SK-N-SH (cell line): ENCODE data around the gene HTRA3. TPM values are rescaled to one million over a fixed set of nuclear protein-coding genes. Genes with fewer than 3 reads are reported as not detected.

Experiments
- CTCF ChIA-PET: fragments of 300-600, 350-600 bp; formaldehyde crosslinking; extraction: SDS; loops from one replicate; lab custom pipeline; 2021; lab: Yijun Ruan, JAX
- POLR2A ChIA-PET: fragments of 350-600 bp; sonication (Branson Sonifier 250); formaldehyde crosslinking; extraction: SDS; loops from one replicate; lab custom pipeline; 2020; ENCODE audit warnings: antibody characterized with exemption, inconsistent platforms; lab: Yijun Ruan, JAX
- DNase-seq: peaks from one replicate; pipeline ENCODE4 v3.0.0; 2012
- H2AFZ ChIP-seq: fragments of 200-600 bp; sonication (generic); 2 replicates; pipeline ENCODE4 v1.8.1; 2016; ENCODE audit warnings: antibody characterized with exemption, mild to moderate bottlenecking, low read depth
- H3F3A ChIP-seq: fragments of 200-600 bp; sonication (generic); replicated peaks from 2 replicates; pipeline ENCODE3; 2016; ENCODE audit warnings: antibody characterized with exemption, mild to moderate bottlenecking; ENCODE audit not compliant: insufficient read depth
- H3K27ac ChIP-seq, 2 experiments: fragments of 200-500 bp in 1 of 2; fragments of 200-600 bp in 1 of 2; sonication (Bioruptor generic) in 1 of 2; sonication (generic), shearing (Covaris generic) in 1 of 2; 2 replicates each; pipeline versions ENCODE4 v1.5.1 to v1.6.1; 2014 to 2016; ENCODE audit warnings: low read depth in 2 of 2, inconsistent platforms in 1 of 2, low read length in 1 of 2, mild to moderate bottlenecking in 1 of 2, mixed read lengths in 1 of 2
- H3K27me3 ChIP-seq: fragments of 200-600 bp; sonication (generic), shearing (Covaris generic); 2 replicates; pipeline ENCODE4 v1.6.1; 2016; ENCODE audit warnings: mixed run types; ENCODE audit not compliant: insufficient read depth
- H3K36me3 ChIP-seq, 2 experiments: fragments of 200-500 bp in 1 of 2; fragments of 200-600 bp in 1 of 2; sonication (Bioruptor generic) in 1 of 2; sonication (generic) in 1 of 2; replicated peaks in 1 of 2; 2 replicates each; pipeline versions ENCODE3 to v1.5.1; 2014 to 2016; ENCODE audit warnings: low read length in 1 of 2, mild to moderate bottlenecking in 1 of 2; ENCODE audit not compliant: insufficient read depth in 2 of 2, control insufficient read depth in 1 of 2
- H3K4me1 ChIP-seq, 2 experiments: fragments of 200-500 bp in 1 of 2; fragments of 200-600 bp in 1 of 2; sonication (Bioruptor generic) in 1 of 2; sonication (generic), shearing (Covaris generic) in 1 of 2; 2 replicates each; pipeline versions ENCODE4 v1.5.1 to v1.6.1; 2014 to 2016; ENCODE audit warnings: low read depth in 1 of 2, low read length in 1 of 2, mixed run types in 1 of 2; ENCODE audit not compliant: insufficient read depth in 2 of 2, control insufficient read depth in 1 of 2
- H3K4me2 ChIP-seq: fragments of 200-600 bp; sonication (generic), shearing (Covaris generic); 2 replicates; pipeline ENCODE4 v1.6.1; 2017; ENCODE audit warnings: mixed run types
- H3K4me3 ChIP-seq, 2 experiments: fragments of 200-500 bp in 1 of 2; fragments of 200-600 bp in 1 of 2; sonication (Bioruptor generic) in 1 of 2; sonication (generic), shearing (Covaris generic) in 1 of 2; 2 replicates each; pipeline versions ENCODE4 v1.5.1 to v1.8.1; 2014 to 2016; ENCODE audit warnings: low read depth in 2 of 2, inconsistent platforms in 1 of 2, low read length in 1 of 2, mild to moderate bottlenecking in 1 of 2, mixed read lengths in 1 of 2, moderate library complexity in 1 of 2
- H3K79me2 ChIP-seq: fragments of 200-600 bp; sonication (generic); 2 replicates; pipeline ENCODE4 v1.8.1; 2017; ENCODE audit warnings: mild to moderate bottlenecking; ENCODE audit not compliant: insufficient read depth
- H3K9ac ChIP-seq: fragments of 200-600 bp; sonication (generic); 2 replicates; pipeline ENCODE4 v1.6.1; 2017; ENCODE audit warnings: mixed run types
- H3K9me2 ChIP-seq: fragments of 200-600 bp; sonication (generic); 2 replicates; pipeline ENCODE4 v1.6.1; 2017; ENCODE audit warnings: mixed run types
- H3K9me3 ChIP-seq: fragments of 200-600 bp; sonication (generic); 2 replicates; pipeline ENCODE4 v1.6.1; 2017; ENCODE audit warnings: mixed run types, mild to moderate bottlenecking, moderate library complexity
- H4K20me1 ChIP-seq: fragments of 200-600 bp; sonication (generic); 2 replicates; pipeline ENCODE4 v1.6.1; 2017; ENCODE audit warnings: mild to moderate bottlenecking, mixed run types; ENCODE audit not compliant: insufficient read depth
- CHD2 ChIP-seq: fragments of 150-350 bp; IDR thresholded peaks from 2 replicates; pipeline ENCODE4 v1.6.1; 2018; ENCODE audit warnings: low read length; ENCODE audit not compliant: partially characterized antibody
- ELF1 ChIP-seq: IDR thresholded peaks from 2 replicates; pipeline ENCODE4 v1.4.0; 2012
- EP300 ChIP-seq, 2 experiments: IDR thresholded peaks; 2 replicates each; pipeline versions ENCODE4 v1.4.0 to v1.6.1; 2012; ENCODE audit warnings: borderline replicate concordance in 1 of 2, low read depth in 1 of 2, low read length in 1 of 2
- FOSL2 ChIP-seq: IDR thresholded peaks from 2 replicates; pipeline ENCODE4 v1.4.0; 2012; ENCODE audit warnings: low read depth, mild to moderate bottlenecking, moderate library complexity, borderline replicate concordance
- FOXJ3 ChIP-seq: sonication (generic); formaldehyde crosslinking; IDR thresholded peaks from 2 replicates; pipeline ENCODE4 v1.5.1; 2020; ENCODE audit warnings: mild to moderate bottlenecking, missing genetic modification reagents
- GATA2 ChIP-seq: sonication (generic); formaldehyde crosslinking; IDR thresholded peaks from 2 replicates; pipeline ENCODE4 v1.5.0; 2020; ENCODE audit warnings: mild to moderate bottlenecking, missing genetic modification reagents
- JUND ChIP-seq: IDR thresholded peaks from 2 replicates; pipeline ENCODE4 v1.4.0; 2012
- MXI1 ChIP-seq: IDR thresholded peaks from 2 replicates; pipeline ENCODE4 v1.6.1; 2012; ENCODE audit warnings: mild to moderate bottlenecking, low read depth, low read length, improper control_type of control experiment
- NRF1 ChIP-seq: IDR thresholded peaks from 2 replicates; pipeline ENCODE4 v1.6.1; 2012; ENCODE audit warnings: low read depth, mild to moderate bottlenecking, low read length
- RAD21 ChIP-seq: IDR thresholded peaks from 2 replicates; pipeline ENCODE4 v1.6.1; 2012; ENCODE audit warnings: mild to moderate bottlenecking, low read length
- RFX5 ChIP-seq: IDR thresholded peaks from 2 replicates; pipeline ENCODE4 v1.6.1; 2012; ENCODE audit warnings: mild to moderate bottlenecking, improper control_type of control experiment, low read length
- SIN3A ChIP-seq: IDR thresholded peaks from 2 replicates; pipeline ENCODE4 v1.6.1; 2012; ENCODE audit warnings: low read depth, mild to moderate bottlenecking, low read length, moderate library complexity, borderline replicate concordance
- SMC3 ChIP-seq: IDR thresholded peaks from 2 replicates; pipeline ENCODE4 v1.6.1; 2012; ENCODE audit warnings: low read depth, low read length, improper control_type of control experiment
- TAF1 ChIP-seq: IDR thresholded peaks from 2 replicates; pipeline ENCODE4 v1.6.1; 2012; ENCODE audit warnings: low read depth, mild to moderate bottlenecking, low read length, moderate library complexity, borderline replicate concordance
- WGBS: methylation state at CpG from one replicate; pipeline ENCODE4 v1.1.6; 2017; ENCODE audit warnings: low lambda C conversion rate; 5-methylcytosine and 5-hydroxymethylcytosine counted together
- polyA plus RNA-seq, 3 experiments: library from polyadenylated mRNA; depleted of rRNA; stranded (reverse); fragments of >200 nt; gene quantifications; 2 replicates each; pipeline ENCODE4 v1.2.3, GENCODE V29; 2012
- TF ChIP-seq, protein P1 (sequence below): IDR thresholded peaks from 2 replicates; pipeline ENCODE4; 2012
- TF ChIP-seq, protein P2 (sequence below): fragments of 200-600 bp; sonication (generic); IDR thresholded peaks from 2 replicates; pipeline ENCODE4 v1.6.1; 2017; ENCODE audit warnings: antibody characterized with exemption, mild to moderate bottlenecking, moderate library complexity
- TF ChIP-seq, protein P3 (sequence below): IDR thresholded peaks from 2 replicates; pipeline ENCODE4 v1.4.0; 2012; ENCODE audit warnings: low read depth

Gene HTRA3
- polyA plus RNA-seq, 1 of the 3 experiments (the other 2 are of a cell fraction), result 0.05 TPM

DNA sequence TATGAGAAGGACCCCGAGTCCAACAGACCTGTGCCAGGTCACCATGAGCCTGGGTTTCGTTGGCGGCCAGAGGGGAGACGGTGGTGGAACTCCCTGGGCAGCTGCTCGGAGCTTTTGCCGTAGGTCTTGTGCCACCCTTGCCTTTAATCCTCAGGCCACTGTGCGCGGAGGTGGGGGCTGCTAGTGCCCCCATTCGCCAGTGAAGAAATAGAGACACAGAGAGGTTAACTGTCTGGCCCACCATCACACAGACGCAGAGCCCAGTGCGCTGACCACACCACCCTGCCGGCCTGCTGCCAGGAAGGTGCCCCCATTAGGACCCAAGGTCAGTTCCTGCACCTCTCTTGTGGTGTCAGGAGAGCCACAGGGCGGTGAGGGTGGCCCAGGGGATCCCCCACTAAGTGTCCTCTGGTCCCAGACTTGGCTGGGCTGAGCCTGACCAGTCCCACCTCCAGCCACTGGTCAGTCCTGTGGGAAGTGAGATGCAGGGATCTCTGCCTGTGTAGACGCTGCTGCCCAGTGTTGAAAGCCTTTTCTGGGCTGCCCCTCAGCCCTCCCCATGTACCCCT, 28.3 kb upstream of the HTRA3 start:
- H3F3A ChIP-seq, result no peaks in the 10 kb centered on the region
- no peak overlapping the region for H3K27ac ChIP-seq
- H3K9me2 ChIP-seq, result no peaks in the 10 kb centered on the region
- no peak for DNase-seq
- H3K9ac ChIP-seq, result no peak overlapping the region
- H2AFZ ChIP-seq, result no peak overlapping the region
- peaks cover 4 to 15% of the 10 kb centered on the region in 2 experiments; a peak in 1 of 4 replicates for H3K4me1 ChIP-seq
- H3K4me3 ChIP-seq, result no peak overlapping the region
- no peaks in the 10 kb centered on the region for H4K20me1 ChIP-seq
- WGBS, result 91% methylated on average over 7 of the region's 14 CpGs
- H3K36me3 ChIP-seq, result no peaks in the 10 kb centered on the region
- TF ChIP-seq NRF1 (no peak), FOSL2 (no peak), MXI1 (no peak), JUND (no peak), TAF1 (no peak), FOXJ3 (CRISPR knock-in tag) (no peak), EP300 (IDR thresholded peaks at IDR 0.05; ENCODE audit: borderline replicate concordance in 1 of 2, low read depth in 1 of 2, low read length in 1 of 2) (no peak), ELF1 (no peak), GATA2 (no peak)
- TF ChIP-seq, protein P1, sequence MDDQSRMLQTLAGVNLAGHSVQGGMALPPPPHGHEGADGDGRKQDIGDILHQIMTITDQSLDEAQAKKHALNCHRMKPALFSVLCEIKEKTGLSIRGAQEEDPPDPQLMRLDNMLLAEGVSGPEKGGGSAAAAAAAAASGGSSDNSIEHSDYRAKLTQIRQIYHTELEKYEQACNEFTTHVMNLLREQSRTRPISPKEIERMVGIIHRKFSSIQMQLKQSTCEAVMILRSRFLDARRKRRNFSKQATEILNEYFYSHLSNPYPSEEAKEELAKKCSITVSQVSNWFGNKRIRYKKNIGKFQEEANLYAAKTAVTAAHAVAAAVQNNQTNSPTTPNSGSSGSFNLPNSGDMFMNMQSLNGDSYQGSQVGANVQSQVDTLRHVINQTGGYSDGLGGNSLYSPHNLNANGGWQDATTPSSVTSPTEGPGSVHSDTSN, result no peak
- no peaks in the 10 kb centered on the region for H3K9me3 ChIP-seq
- no peaks in the 10 kb centered on the region for H3K79me2 ChIP-seq
- no peak overlapping the region for H3K4me2 ChIP-seq
- no peaks in the 10 kb centered on the region for H3K27me3 ChIP-seq
- ChIA-PET CTCF (interaction anchor here (0.8 to 6.8 kb wide), 27 partner anchors 9 to 356 kb away, joined by 3 to 115 read pairs (median 6); no protein-coding TSS in a partner anchor), POLR2A (interaction anchor here (0.9 kb wide), 1 partner anchor 62 kb away, joined by 3 read pairs; no protein-coding TSS in a partner anchor)

DNA sequence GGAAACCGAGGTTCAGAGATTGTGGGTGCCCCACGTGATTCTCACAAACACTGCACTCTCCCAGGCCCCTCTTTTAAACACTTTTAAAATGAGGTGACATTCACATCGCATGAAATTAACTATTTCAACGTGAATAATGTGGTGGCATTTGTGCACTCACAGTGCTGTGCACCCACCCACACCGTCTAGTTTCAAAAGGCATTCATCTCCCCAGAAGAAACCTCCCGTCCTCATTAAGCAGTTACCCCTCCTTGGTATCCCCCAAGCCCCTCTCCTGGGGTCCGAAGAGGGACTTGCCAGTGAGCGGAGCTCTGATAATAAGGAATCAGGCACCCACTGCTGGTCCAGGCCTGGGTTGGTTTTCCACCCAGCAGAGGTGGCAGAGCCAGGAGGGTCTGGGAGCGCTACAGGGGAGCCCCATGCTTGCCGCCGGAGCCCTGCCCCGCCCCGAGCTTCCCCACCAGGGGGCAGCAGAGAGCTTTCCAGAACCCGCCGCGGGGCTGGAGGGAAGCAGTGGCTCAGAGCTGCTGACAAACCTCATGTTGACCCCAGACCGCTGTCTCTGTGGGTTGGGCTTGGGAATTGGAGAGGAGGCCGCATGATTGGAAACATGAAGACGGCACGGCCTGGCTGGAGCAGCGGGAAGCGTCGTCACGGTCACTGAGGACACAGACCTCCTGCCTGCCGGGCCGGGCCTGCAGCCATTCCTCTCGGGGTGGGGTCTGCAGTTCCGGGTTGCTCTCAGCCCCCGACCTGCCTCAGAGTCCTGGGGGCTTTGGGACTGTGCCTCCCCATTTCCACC, 27.5 kb upstream of the HTRA3 start:
- DNase-seq, result peak; percentile 98
- WGBS, result 38% methylated on average over 15 of the region's 29 CpGs
- TF ChIP-seq RFX5 (no peak), RAD21 (peak; percentile 94), FOXJ3 (CRISPR knock-in tag) (no peak), SMC3 (peak; percentile 99), MXI1 (peak; percentile 81), CHD2 (peak; percentile 62), ELF1 (no peak), SIN3A (no peak), TAF1 (0 out of 2 replicates have a peak, but pooled peaks have one; percentile 14)
- TF ChIP-seq, protein P2, sequence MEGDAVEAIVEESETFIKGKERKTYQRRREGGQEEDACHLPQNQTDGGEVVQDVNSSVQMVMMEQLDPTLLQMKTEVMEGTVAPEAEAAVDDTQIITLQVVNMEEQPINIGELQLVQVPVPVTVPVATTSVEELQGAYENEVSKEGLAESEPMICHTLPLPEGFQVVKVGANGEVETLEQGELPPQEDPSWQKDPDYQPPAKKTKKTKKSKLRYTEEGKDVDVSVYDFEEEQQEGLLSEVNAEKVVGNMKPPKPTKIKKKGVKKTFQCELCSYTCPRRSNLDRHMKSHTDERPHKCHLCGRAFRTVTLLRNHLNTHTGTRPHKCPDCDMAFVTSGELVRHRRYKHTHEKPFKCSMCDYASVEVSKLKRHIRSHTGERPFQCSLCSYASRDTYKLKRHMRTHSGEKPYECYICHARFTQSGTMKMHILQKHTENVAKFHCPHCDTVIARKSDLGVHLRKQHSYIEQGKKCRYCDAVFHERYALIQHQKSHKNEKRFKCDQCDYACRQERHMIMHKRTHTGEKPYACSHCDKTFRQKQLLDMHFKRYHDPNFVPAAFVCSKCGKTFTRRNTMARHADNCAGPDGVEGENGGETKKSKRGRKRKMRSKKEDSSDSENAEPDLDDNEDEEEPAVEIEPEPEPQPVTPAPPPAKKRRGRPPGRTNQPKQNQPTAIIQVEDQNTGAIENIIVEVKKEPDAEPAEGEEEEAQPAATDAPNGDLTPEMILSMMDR, result peak; percentile 93
- TF ChIP-seq, protein P3, sequence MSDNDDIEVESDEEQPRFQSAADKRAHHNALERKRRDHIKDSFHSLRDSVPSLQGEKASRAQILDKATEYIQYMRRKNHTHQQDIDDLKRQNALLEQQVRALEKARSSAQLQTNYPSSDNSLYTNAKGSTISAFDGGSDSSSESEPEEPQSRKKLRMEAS, result peak; percentile 50; the same call in 1 of the 2 replicates
- TF ChIP-seq, all 33 proteins: peak for 7
- H3K79me2 ChIP-seq, result no peaks in the 10 kb centered on the region
- H3F3A ChIP-seq, result no peaks in the 10 kb centered on the region
- no peaks in the 10 kb centered on the region for H3K9me2 ChIP-seq
- H4K20me1 ChIP-seq, result no peaks in the 10 kb centered on the region
- peak overlapping the region; percentile 49; the same call in 1 of the 2 replicates for H2AFZ ChIP-seq
- no peaks in the 10 kb centered on the region for H3K9me3 ChIP-seq
- H3K4me1 ChIP-seq, result peaks cover 4 to 8% of the 10 kb centered on the region in 2 experiments; a peak in 1 of 4 replicates
- no peak overlapping the region for H3K9ac ChIP-seq
- H3K27me3 ChIP-seq, result no peaks in the 10 kb centered on the region
- H3K4me3 ChIP-seq, result peak overlapping the region in 1 of 2 experiments; percentile 44; a peak in 1 of 4 replicates
- no peak overlapping the region for H3K4me2 ChIP-seq
- POLR2A ChIA-PET, result interaction anchor here (0.6 to 1.0 kb wide), 3 partner anchors 11 to 187 kb away, joined by 3 to 6 read pairs (median 3); no protein-coding TSS in a partner anchor
- H3K27ac ChIP-seq, result peak overlapping the region in 1 of 2 experiments; percentile 73; a peak in 1 of 4 replicates
- no peaks in the 10 kb centered on the region for H3K36me3 ChIP-seq
- CTCF ChIA-PET, result interaction anchor here (0.6 to 6.8 kb wide), 48 partner anchors 9 to 356 kb away, joined by 3 to 115 read pairs (median 5); partner anchors contain the start of gene SH3TC1
